Caco-2 (cell line): ENCODE results near the gene PTPN7. TPM values are rescaled to one million over a fixed set of nuclear protein-coding genes. Genes with fewer than 3 reads are reported as not detected.

Source experiments
- BruUV-seq: library from RNA; stranded (reverse); fragments of 400-500 nt; replicated peaks from 2 replicates; lab custom pipeline; 2021; lab: Mats Ljungman, UMichigan
- CTCF ChIA-PET: fragments of 300-600 bp; sonication (Branson Sonifier 250); formaldehyde crosslinking; loops from one replicate; lab custom pipeline; 2022; ENCODE audit warnings: antibody characterized with exemption; lab: Charles Lee
- POLR2A ChIA-PET: fragments of 300-600 bp; sonication (Branson Sonifier 250); formaldehyde crosslinking; loops from one replicate; lab custom pipeline; 2022; ENCODE audit warnings: antibody characterized with exemption; lab: Charles Lee
- DNase-seq, 2 experiments: peaks; one replicate each; pipeline versions ENCODE4 v3.0.0 to v3.0.0-alpha.2; 2020 to 2022
- H3K27me3 ChIP-seq: replicated peaks from 2 replicates; pipeline ENCODE4 v1.6.0; 2011; ENCODE audit warnings: low read length; ENCODE audit not compliant: control insufficient read depth, insufficient read depth
- H3K36me3 ChIP-seq: 2 replicates; pipeline ENCODE4 v1.5.1; 2011; ENCODE audit warnings: low read length; ENCODE audit not compliant: control insufficient read depth, insufficient read depth
- H3K4me1 ChIP-seq: fragments of 250-450 bp; sonication (Bioruptor Pico); 2 replicates; pipeline ENCODE4 v1.5.1; 2020; ENCODE audit warnings: mild to moderate bottlenecking
- H3K4me3 ChIP-seq: 2 replicates; pipeline ENCODE4 v1.5.1; 2011; ENCODE audit warnings: low read depth, mild to moderate bottlenecking, control low read depth, low read length
- H3K9me3 ChIP-seq: fragments of 250-450 bp; sonication (Bioruptor Pico); 2 replicates; pipeline ENCODE4 v1.5.1; 2020; ENCODE audit warnings: mild to moderate bottlenecking, moderate library complexity
- H3K27ac Mint-ChIP-seq: one replicate; pipeline ENCODE4 v1.8.0; 2022; ENCODE audit warnings: mixed read lengths; ENCODE audit not compliant: unreplicated experiment
- H3K27me3 Mint-ChIP-seq: one replicate; pipeline ENCODE4 v1.8.0; 2022; ENCODE audit warnings: mixed read lengths; ENCODE audit not compliant: insufficient read depth, unreplicated experiment
- H3K36me3 Mint-ChIP-seq: one replicate; pipeline ENCODE4 v1.8.0; 2022; ENCODE audit warnings: mild to moderate bottlenecking, mixed read lengths; ENCODE audit not compliant: insufficient read depth, unreplicated experiment
- H3K4me1 Mint-ChIP-seq: one replicate; pipeline ENCODE4 v1.8.0; 2022; ENCODE audit warnings: low read depth, mixed read lengths; ENCODE audit not compliant: unreplicated experiment
- H3K4me3 Mint-ChIP-seq: one replicate; pipeline ENCODE4 v1.8.0; 2022; ENCODE audit warnings: mild to moderate bottlenecking, moderate library complexity, mixed read lengths; ENCODE audit not compliant: unreplicated experiment
- H3K9me3 Mint-ChIP-seq: one replicate; pipeline ENCODE4 v1.8.0; 2022; ENCODE audit warnings: mixed read lengths; ENCODE audit not compliant: unreplicated experiment
- intact Hi-C: fragments of 100-400 bp; cut with micrococcal nuclease; formaldehyde crosslinking; loops from one replicate; pipeline ENCODE4 v1.10.0; 2022; ENCODE audit not compliant: unreplicated experiment
- total RNA-seq: library from RNA; stranded (reverse); gene quantifications from 2 replicates; pipeline ENCODE4 v1.2.3, GENCODE V29; 2022
- TF ChIP-seq, protein P1 (sequence below), 2 experiments: fragments of 200-600 bp in 1 of 2; IDR thresholded peaks; 1 replicate in 1 of 2; 2 replicates in 1 of 2; pipeline versions ENCODE4 v1.5.1 to v1.8.0; 2011 to 2022; ENCODE audit warnings: antibody characterized with exemption in 1 of 2, control low read depth in 1 of 2, inconsistent platforms in 1 of 2, low read depth in 1 of 2, low read length in 1 of 2, mild to moderate bottlenecking in 1 of 2, moderate library complexity in 1 of 2; ENCODE audit not compliant: insufficient read depth in 1 of 2, severe bottlenecking in 1 of 2, unreplicated experiment in 1 of 2

The PTPN7 gene
- total RNA-seq, 1 experiment from 2014 or later, result not detected

DNA sequence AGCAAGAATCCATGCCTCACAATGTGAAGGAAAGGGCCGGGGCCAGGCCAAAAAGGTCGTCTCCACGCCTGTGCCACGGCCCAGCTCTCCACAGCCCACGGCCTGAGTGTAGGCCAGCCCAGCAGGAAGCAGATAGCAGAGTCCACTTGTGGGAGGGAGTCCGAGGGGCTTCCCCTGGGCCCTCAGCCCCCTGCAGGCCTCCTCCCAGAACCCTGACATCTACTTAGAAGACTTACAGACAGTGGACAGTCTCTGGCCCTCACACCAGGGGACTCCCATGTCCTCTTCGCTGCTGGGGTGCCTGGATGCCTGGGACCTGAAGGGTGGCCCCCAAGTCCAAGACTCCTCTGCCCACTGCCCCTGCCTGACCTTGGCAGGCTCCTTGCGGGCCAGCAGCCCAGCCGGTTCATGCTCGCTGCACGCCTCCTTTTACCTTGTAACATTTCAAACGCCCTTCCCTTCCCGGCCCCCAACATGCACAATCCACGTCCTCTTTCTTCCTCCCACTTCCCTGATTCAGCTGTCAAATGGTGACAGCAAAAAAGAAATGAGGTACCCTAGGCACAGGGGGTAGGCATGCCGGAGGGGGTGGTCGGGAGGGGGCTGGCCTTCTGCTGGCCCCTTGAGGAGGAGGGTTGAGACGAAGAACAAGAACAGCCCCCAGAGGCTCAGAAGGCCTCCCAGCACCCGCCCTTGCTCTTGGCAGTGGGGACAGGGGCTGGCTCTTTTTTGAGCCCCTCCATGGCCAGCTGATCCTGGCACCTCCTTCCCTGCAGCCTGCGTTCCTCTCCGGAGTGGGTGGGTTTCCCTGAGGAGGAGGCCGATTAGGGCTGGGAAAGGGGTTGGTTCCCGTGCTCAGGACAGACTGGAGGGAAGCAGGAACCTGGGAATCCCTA lies 997 bp upstream of the PTPN7 start:
- no peaks in the 10 kb centered on the region for H3K9me3 Mint-ChIP-seq
- ChIA-PET POLR2A (no interaction called here), CTCF (interaction anchor here (1.0 kb wide), 1 partner anchor 14 kb away, joined by 3 read pairs; no protein-coding TSS in a partner anchor)
- Histone ChIP-seq H3K27me3 (no peaks in the 10 kb centered on the region), H3K9me3 (no peaks in the 10 kb centered on the region), H3K36me3 (no peaks in the 10 kb centered on the region), H3K4me3 (no peak overlapping the region), H3K4me1 (peaks cover 7% of the 10 kb centered on the region; the same call in 1 of the 2 replicates)
- H3K4me1 Mint-ChIP-seq, result no peaks in the 10 kb centered on the region
- BruUV-seq, result no TSS peak
- intact Hi-C loops, result no loop called here
- no peak overlapping the region for H3K4me3 Mint-ChIP-seq
- H3K27ac Mint-ChIP-seq, result peak overlapping the region; percentile 51
- DNase-seq, result no peak
- TF ChIP-seq, protein P1, sequence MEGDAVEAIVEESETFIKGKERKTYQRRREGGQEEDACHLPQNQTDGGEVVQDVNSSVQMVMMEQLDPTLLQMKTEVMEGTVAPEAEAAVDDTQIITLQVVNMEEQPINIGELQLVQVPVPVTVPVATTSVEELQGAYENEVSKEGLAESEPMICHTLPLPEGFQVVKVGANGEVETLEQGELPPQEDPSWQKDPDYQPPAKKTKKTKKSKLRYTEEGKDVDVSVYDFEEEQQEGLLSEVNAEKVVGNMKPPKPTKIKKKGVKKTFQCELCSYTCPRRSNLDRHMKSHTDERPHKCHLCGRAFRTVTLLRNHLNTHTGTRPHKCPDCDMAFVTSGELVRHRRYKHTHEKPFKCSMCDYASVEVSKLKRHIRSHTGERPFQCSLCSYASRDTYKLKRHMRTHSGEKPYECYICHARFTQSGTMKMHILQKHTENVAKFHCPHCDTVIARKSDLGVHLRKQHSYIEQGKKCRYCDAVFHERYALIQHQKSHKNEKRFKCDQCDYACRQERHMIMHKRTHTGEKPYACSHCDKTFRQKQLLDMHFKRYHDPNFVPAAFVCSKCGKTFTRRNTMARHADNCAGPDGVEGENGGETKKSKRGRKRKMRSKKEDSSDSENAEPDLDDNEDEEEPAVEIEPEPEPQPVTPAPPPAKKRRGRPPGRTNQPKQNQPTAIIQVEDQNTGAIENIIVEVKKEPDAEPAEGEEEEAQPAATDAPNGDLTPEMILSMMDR (IDR thresholded peaks at IDR 0.05; ENCODE audit: insufficient read depth in 1 of 2, low read depth in 1 of 2, low read length in 1 of 2, severe bottlenecking in 1 of 2, unreplicated experiment in 1 of 2), result no peak
- no peaks in the 10 kb centered on the region for H3K36me3 Mint-ChIP-seq
- no peaks in the 10 kb centered on the region for H3K27me3 Mint-ChIP-seq

DNA sequence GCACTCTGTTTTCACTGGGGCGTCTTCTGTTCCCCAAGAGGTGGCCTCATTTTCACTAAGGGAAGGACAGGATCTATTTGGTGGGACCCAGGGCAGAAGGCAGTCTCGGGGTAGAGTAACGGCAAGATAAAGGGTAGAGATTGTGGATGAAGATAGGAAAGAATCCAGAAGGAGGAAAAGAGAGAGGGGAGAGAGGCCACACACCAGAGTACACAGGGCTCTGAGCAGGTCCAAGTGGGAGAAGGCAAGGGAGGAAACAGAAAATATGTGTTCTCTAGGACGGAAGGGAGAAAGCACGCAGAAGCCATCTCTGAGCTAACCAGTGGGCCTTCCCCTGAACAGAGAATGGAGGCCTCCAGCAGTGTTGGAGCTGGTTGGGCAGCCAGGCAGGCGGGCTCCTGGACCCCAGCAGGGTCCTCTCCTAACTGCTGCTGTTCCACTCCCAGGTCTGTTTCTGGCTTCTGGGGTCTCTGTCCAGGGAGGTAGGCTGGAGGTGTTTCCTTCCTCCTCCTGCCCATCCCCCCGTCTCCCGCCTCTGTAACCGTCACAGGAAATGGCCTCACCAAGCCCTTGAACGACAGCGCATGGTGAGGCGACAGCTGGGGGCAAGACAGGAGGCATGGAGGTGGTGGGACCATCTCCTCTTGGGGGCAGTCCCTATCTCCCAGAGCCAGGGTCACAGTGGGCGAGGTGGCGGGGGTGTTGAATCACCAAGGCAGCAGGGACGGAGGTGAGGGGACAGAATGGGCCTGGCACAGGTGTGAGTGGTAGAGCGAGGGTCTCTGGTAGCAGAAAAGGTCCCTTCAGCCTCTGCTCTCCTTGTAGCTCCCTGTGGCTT lies 649 bp downstream of the PTPN7 start:
- Mint-ChIP-seq H3K36me3 (no peaks in the 10 kb centered on the region), H3K4me1 (no peaks in the 10 kb centered on the region), H3K4me3 (no peak overlapping the region), H3K27ac (no peak overlapping the region), H3K27me3 (no peaks in the 10 kb centered on the region), H3K9me3 (no peaks in the 10 kb centered on the region)
- no peak overlapping the region for H3K4me3 ChIP-seq
- no peak for DNase-seq
- no peaks in the 10 kb centered on the region for H3K36me3 ChIP-seq
- intact Hi-C loops, result no loop called here
- no peaks in the 10 kb centered on the region for H3K9me3 ChIP-seq
- no peaks in the 10 kb centered on the region for H3K27me3 ChIP-seq
- BruUV-seq, result no TSS peak
- TF ChIP-seq, protein P1 (IDR thresholded peaks at IDR 0.05; ENCODE audit: insufficient read depth in 1 of 2, low read depth in 1 of 2, low read length in 1 of 2, severe bottlenecking in 1 of 2, unreplicated experiment in 1 of 2), result no peak
- POLR2A ChIA-PET, result interaction anchor here (0.6 kb wide), 1 partner anchor 35 kb away, joined by 6 read pairs; no protein-coding TSS in a partner anchor
- peaks cover 7% of the 10 kb centered on the region; the same call in 1 of the 2 replicates for H3K4me1 ChIP-seq
- CTCF ChIA-PET, result interaction anchor here (1.0 to 1.4 kb wide), 2 partner anchors 12 to 29 kb away, joined by 3 read pairs; no protein-coding TSS in a partner anchor
